ENCODE data around the gene ATRNL1.

- TF ChIP-seq LEF1 (IDR thresholded peaks at IDR 0.05; ENCODE audit: borderline replicate concordance), result no peak
- no peak for TF ChIP-seq SP1 (IDR thresholded peaks at IDR 0.05)
- no peak for TF ChIP-seq HDGF (IDR thresholded peaks at IDR 0.05; ENCODE audit: borderline replicate concordance)
- TF ChIP-seq FOXK2 (IDR thresholded peaks at IDR 0.05), result no peak
- no peak for TF ChIP-seq NFRKB (IDR thresholded peaks at IDR 0.05)
- TF ChIP-seq TARDBP (IDR thresholded peaks at IDR 0.05), result no peak
- TF ChIP-seq CTBP1 (IDR thresholded peaks at IDR 0.05; ENCODE audit: borderline replicate concordance), result no peak
Measured at GRCh38 chr10:115744089-115744488, 650.9 kb downstream of the ATRNL1 start.
